ENCODE results near the gene ETS1. TPM values are rescaled to one million over a fixed set of nuclear protein-coding genes. Genes with fewer than 3 reads are reported as not detected.

Gene ETS1
- total RNA-seq, 1 donor from 2014 or later, result 88.0 TPM

- DNase-seq (ENCODE audit: low spot score in 2 of 2), result no peak
- no peak overlapping the region for H3K4me3 ChIP-seq
- intact Hi-C loops (cut with DNase I), result loop anchor here (5.0 to 10.0 kb wide), 2 partner anchors 173 to 411 kb away; no protein-coding TSS in a partner anchor
- H3K27me3 ChIP-seq, result no peaks in the 10 kb centered on the region
- H3K4me1 ChIP-seq, result peaks cover 11 to 45% of the 10 kb centered on the region in 2 donors
- H3K27ac ChIP-seq, result peak overlapping the region; percentile 82 to 85
- TF ChIP-seq CTCF (IDR thresholded peaks at IDR 0.05), result no peak
- peaks cover 9 to 21% of the 10 kb centered on the region in 2 donors for H3K36me3 ChIP-seq
- no peaks in the 10 kb centered on the region for H3K9me3 ChIP-seq
These were observed 121.8 kb downstream of the ETS1 start for GRCh38 chr11:128465531-128465930.

DNA sequence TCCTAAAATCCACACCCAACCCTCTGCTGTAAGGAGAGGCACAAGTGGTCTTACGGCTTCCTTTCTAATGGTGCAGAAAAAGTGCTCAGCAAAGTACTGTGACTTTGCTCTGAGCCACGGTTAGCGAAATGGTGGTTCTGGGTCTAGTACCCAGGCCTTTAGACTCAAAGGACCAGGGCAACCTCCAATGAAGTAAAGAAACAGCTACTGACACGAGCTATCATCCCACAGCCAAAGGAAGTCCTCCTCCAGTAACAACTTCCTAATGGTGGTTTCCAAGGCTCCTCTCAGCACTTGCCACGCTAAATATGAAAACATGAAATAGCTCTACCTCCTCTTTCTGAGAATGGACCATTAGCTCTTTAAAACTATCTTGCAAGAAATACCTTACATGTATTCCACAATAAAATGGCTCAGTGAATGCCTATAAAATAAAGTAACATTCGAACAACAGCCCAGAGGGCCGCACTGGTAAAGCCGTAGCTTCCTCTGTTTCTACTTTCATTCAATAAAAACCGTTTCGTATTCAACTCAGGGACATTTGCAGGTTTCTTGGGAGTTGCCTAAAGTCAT lies 122.4 kb downstream of the ETS1 start:
- Histone ChIP-seq H3K4me3 (no peak overlapping the region), H3K4me1 (peaks cover 11 to 45% of the 10 kb centered on the region in 2 donors), H3K9me3 (no peaks in the 10 kb centered on the region), H3K27me3 (no peaks in the 10 kb centered on the region), H3K27ac (peak overlapping the region; percentile 82 to 85), H3K36me3 (peaks cover 13 to 23% of the 10 kb centered on the region in 2 donors)
- no peak for TF ChIP-seq CTCF (IDR thresholded peaks at IDR 0.05)
- DNase-seq (ENCODE audit: low spot score in 2 of 2), result no peak
- intact Hi-C loops (cut with DNase I), result loop anchor here (5.0 to 10.0 kb wide), 2 partner anchors 173 to 410 kb away; no protein-coding TSS in a partner anchor

GRCh38 chr11:128463979-128464378 lies 123.4 kb downstream of the ETS1 start:
- H3K27me3 ChIP-seq, result no peaks in the 10 kb centered on the region
- no peak for DNase-seq (ENCODE audit: low spot score in 2 of 2)
- H3K27ac ChIP-seq, result peak overlapping the region; percentile 82 to 85
- H3K4me3 ChIP-seq, result no peak overlapping the region
- no peak for TF ChIP-seq CTCF (IDR thresholded peaks at IDR 0.05)
- H3K36me3 ChIP-seq, result peaks cover 13 to 22% of the 10 kb centered on the region in 2 donors
- H3K4me1 ChIP-seq, result peaks cover 11 to 45% of the 10 kb centered on the region in 2 donors
- no peaks in the 10 kb centered on the region for H3K9me3 ChIP-seq
- intact Hi-C loops (cut with DNase I), result loop anchor here (1.0 to 10.0 kb wide), 2 partner anchors 11 to 409 kb away; no protein-coding TSS in a partner anchor

DNA sequence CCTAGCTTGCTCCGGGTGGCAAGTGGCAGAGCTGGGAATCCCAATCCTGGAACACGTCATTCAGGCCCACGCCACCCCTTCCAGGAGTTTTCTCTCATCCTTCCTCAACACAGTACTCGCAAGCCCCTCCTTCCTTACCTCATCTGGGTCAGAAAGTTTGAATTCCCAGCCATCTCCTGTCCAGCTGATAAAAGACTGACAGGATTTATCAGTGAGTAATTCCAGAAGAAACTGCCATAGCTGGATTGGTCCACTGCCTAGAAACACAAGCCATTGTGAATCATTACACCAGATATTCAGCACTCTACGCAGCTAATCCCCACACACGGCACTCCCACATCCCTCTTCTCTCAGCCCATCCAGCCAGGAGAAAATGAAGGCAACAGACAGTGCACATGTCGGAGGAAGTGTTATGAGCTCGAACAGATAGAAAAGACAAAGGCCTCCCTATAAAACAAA lies 124.0 kb downstream of the ETS1 start:
- Histone ChIP-seq H3K4me1 (peaks cover 11 to 44% of the 10 kb centered on the region in 2 donors), H3K27ac (peak overlapping the region; percentile 82 to 85), H3K9me3 (no peaks in the 10 kb centered on the region), H3K27me3 (no peaks in the 10 kb centered on the region), H3K36me3 (peaks cover 15 to 22% of the 10 kb centered on the region in 2 donors), H3K4me3 (no peak overlapping the region)
- peak in 1 of 2 donors; percentile 81 for DNase-seq (ENCODE audit: low spot score in 2 of 2)
- intact Hi-C loops (cut with DNase I), result loop anchor here (1.0 to 10.0 kb wide), 2 partner anchors 10 to 409 kb away; no protein-coding TSS in a partner anchor
- no peak for TF ChIP-seq CTCF (IDR thresholded peaks at IDR 0.05)

GRCh38 chr11:128462922-128463321 lies 124.4 kb downstream of the ETS1 start:
- H3K4me3 ChIP-seq, result no peak overlapping the region
- intact Hi-C loops (cut with DNase I), result loop anchor here (1.0 to 10.0 kb wide), 2 partner anchors 10 to 408 kb away; no protein-coding TSS in a partner anchor
- H3K27ac ChIP-seq, result peak overlapping the region; percentile 82 to 85
- H3K4me1 ChIP-seq, result peaks cover 8 to 39% of the 10 kb centered on the region in 2 donors
- H3K27me3 ChIP-seq, result no peaks in the 10 kb centered on the region
- no peak for TF ChIP-seq CTCF (IDR thresholded peaks at IDR 0.05)
- no peaks in the 10 kb centered on the region for H3K9me3 ChIP-seq
- DNase-seq (ENCODE audit: low spot score in 2 of 2), result no peak
- peaks cover 15 to 25% of the 10 kb centered on the region in 2 donors for H3K36me3 ChIP-seq
